Umbilical cord (tissue), 2 donors: ENCODE measurements around the gene SOWAHC. TPM values are rescaled to one million over a fixed set of nuclear protein-coding genes. Genes with fewer than 3 reads are reported as not detected.

Source experiments
- DNase-seq: peaks from one replicate; pipeline ENCODE4 v3.0.0-alpha.2; 2015; ENCODE audit warnings: low spot score
- total RNA-seq: library from RNA; depleted of rRNA; stranded (reverse); fragments of >200 nt; gene quantifications from one replicate; pipeline ENCODE4 v1.2.3, GENCODE V29; 2014; ENCODE audit warnings: low replicate concordance; ENCODE audit not compliant: insufficient read depth

The SOWAHC gene
- total RNA-seq, 1 donor from 2014 or later: 34.4 TPM

DNA sequence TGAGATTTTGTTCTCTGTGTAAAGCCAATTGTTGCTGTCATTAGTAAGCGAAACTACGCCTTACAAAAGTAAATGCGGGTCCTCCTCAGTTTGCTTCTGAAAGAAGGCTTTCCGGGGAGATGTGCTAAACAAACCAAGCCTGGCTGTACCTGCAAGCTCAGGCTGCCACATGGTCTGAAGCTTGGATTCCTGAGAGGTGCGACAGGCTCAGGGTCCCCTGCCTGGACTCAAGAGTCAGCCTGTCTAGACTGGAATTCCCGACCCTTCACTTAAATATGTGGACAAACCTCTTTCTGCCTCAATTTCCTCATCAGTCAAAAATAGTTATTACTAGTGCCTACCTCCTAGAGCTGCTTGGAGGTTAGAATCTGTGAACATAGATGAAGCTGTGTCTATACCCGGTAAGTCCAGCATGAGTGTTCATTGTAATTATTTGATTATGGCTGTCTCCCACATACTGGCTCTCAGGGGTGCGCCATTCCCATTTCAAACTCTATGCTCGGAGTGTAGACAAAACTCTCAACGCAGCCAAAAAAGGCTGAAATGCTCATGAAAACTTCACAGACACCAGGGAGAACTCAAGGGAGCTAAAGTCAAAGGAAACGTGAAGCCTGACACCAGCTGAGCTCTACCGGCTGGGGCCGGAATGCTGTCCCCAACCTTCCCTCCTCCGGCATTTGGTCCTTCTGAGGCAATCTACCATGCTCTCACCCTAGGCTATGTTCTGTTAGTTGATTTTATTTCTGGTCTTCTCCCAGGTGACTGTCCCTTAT is 31.4 kb downstream of the SOWAHC start:
- peak; percentile 42 for DNase-seq

DNA sequence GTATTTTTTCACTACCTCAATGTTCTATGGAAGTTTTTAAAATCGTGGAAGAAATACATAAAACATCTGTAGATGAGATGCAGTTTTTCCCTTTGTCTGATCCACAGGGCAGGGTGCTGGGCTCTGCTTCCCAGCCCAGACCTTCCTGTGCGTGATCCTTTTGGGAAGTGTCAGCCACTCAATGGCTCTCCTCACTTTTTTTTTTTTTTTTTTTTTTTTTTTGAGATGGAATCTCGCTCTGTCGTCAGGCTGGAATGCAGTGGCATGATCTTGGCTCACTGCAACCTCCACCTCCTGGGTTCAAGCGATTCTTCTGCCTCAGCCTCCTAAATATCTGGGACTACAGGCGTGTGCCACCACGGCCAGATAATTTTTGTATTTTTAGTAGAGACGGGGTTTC is 32.8 kb downstream of the SOWAHC start:
- DNase-seq: no peak

DNA sequence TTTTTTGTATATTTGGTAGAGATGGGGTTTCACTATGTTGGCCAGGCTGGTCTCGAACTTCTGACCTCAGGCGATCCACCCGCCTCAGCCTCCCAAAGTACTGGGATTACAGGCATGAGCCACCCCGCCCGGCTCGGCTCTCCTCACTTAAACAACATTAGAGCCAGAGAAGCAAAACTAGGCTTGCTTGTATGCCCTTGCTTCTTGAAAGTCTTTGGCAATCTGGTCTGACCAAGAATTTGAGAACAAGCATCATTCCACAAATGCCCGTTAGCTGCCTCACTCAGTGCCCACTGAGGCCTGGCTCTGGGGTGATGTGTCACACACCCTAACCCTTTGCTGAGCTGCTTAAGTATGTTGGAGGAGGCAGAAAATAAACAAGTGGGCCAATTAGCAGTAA is 33.5 kb downstream of the SOWAHC start:
- no peak for DNase-seq

DNA sequence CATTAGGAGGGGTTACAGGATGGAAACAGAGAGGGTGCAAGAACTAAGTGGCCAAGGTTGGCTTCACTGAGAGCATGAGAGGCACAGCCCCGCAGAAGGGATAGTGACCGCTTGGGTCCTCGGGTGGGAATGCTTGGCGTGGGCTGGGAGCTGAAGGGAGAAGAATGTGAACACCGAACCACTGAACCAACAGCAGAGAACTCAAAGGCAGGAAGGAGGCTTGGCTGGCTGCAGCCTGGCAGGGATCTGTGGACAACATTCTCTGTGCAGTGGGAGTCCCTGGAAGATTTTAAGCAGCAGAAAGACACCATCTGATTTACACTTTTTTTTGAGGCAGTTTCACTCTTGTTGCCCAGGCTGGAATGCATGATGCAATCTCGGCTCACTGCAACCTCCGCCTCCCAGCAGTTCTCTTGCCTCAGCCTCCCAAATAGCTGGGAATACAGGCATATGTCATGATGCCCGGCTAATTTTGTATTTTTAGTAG is 33.9 kb downstream of the SOWAHC start:
- DNase-seq: peak; percentile 12

DNA sequence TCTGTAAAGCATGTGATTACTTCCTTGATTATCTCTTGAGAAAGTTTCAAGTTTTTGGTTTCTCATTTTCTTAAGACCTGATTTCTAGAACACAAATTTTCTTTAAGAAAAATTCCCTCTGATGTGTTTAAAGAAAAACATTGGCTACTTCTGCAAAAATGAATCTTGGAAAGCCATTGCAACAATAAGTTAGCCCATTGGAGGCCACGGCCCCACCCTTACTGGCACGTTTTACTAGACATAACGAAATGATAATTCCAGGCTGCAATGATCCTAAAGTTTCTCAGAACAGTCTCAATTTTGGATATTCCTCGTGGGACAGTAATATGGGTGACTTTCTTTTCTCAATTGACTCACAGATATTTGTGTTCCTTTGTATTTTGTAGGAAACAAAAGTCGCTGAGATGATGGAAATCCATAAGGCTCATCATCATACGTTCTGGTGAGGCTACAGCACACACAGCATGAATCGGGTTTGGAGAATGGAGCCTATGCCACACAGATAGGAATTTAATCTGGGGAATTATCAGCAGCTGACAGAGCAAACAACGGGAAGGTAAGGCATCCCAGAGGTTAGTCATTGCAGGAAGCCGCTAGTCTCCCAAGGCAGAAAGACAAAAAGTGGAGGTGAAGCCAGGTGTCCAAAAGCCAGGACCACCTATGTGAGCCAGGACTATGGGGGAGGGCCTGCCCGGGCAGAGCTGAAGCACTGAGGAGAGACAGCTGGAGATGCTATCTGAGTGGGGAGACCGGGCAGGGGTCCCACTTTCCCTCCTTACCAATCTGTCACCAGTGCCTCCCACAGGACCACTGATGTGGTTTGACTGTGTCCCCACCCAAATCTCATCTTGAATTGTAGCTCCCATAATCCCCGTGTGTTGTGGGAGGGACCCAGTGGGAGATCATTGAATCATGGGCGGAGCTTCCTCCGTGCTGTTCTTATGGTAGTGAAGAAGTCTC is 35.9 kb downstream of the SOWAHC start:
- no peak for DNase-seq

DNA sequence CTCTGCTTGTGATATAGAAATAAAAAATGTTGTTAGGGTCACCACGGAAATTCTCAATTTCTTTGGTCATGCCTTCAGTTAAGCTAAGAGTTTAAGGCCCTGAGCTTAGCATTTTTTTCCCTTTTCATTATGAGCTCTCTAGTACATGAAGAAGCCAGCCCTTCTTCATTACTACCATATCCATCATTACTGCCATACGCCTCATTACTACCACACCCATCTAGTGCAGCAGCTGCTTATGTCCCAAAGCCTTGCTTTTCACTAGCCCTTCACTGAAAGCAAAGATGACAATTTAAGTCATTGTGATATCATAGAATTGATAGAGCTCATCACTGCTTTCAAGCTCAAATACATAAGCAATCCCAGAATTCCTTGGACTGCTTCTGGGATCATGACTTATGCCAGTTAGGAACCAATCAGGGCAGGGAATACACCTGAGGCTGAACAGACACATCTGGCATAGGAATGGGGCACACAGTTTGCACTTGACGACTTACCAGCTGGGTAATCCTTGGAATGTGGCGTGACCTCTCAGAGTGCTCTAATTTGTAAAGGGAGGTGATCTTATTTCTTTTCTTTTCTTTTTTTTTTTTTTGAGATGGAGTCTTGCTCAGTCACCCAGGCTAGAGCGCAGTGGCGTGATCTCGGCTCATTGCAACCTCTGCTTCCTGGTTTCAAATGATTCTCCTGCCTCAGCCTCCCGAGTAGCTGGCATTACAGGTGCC is 40.3 kb downstream of the SOWAHC start:
- no peak for DNase-seq

DNA sequence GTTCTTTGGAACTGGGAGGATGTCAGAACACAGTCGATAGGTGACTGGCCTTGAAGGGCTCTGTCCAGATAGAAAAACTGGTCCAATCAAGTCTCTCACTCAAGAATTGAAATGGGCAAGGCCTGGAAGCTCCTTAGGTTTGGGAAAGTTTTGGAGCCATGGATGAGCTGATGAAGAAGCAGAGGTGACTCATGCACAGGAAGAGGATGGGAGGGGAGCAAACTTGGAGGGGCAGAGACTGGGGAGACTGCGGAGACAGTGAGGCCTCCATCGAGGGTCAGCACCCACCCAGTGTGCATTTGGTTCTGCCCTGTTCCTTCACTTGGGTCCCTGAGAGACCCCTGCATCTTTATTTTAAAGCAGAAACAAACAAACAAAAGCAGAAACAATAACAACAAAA is 41.1 kb downstream of the SOWAHC start:
- DNase-seq: no peak

DNA sequence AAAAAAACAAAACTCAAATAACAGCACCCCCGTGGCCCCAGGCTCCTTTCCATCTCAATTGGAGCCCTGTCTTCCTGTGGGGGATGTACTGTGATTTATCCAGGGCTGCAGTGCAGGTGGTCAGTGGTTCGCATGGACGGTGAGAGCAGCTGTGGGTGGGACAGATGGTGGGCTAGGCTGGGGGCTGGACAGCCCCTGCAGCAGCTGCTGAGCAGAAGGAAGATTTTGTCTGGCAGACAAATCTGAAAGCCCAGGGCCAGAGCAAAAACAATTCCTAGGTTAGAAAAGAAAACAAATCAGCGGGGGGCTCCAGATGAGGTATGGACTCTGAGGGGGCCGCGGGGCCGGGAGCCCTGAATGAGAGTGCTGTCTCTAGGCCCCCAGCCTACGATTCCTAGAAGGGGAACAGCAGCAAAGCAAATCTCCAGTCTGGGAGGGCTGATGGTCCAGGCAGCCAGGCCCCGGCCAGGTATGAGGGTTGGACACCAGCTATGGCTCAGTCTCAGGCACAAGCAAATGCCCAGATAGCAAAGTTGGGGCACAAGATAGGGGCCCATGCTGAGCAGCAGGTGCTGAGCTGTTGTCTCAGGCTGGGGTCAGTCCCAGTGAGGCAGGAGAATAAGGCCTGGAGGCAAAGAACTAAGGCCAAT is 45.4 kb downstream of the SOWAHC start:
- DNase-seq: no peak

DNA sequence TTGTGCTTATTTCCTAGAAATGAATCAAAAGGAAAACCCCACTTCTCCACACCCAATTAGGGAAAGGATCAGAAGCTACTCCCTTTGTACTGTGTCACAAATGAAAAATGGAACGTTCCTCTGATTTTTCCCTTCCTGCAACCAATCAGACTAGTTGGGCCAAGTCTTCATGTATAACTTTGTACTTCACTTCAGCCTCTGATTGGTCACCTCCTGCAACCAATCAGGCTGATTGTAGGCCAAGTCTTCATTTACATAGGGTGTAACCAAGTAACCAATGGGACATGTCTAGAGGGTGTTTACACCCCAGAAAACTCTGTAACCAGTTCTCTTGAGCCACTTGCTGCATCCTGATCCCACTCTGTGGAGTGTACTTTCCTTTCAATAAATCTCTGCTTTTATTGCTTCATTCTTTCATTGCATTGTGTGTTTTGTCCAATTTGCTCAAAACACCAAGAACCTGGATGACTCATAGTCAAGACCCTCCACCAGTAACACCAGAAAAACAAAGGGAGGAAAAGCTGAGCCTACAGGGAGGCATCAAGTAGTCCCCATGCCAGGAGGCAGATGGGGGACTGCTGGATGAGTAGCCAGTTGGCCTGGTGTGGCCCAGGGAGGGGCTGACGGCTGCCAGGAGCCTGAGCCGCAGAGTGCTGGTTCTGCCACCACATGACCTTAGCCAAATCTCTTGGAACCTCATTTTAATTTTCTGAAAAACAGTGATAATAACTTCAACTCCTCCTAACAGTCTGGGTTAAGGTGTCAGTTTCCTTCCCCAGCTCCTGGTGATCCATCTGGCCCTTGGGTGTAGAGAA is 46.1 kb downstream of the SOWAHC start:
- no peak for DNase-seq

DNA sequence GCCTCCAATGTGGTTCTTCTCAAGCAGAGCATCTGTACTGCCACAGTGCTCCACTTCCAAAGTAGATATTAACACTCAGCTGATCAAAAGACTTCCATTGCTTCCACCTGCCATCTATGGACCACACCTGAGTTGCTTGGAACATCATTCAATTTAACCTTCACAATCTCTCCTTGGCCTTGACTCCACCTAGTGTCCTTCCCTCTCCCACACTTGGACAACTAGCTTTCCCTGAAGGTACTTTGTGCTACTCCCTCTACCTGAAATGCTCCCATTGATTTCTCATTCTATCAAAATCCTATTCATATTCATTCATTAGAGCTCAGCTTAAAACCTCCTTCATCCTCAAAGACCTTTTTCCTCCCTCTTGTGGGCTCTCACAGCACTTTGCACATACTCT is 48.7 kb downstream of the SOWAHC start:
- no peak for DNase-seq

DNA sequence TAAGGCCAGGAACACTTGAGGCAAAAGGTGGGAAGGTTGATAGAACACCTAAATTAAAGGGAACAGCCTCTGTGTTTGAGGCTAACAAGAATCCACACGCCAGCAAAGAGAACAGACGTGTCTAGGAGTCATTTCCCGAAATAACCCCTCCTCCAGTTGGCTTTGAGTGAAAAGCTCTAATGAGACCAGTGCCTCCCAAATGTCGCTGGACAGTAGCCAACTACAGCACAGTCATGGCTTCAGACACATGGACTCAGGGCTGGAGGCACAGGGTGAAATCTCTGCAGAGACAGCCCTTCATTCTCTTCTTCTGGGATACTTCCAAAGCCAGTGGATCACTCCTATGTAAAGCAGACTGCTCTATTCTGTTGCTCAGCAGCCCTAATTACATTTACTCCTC is 49.6 kb downstream of the SOWAHC start:
- peak; percentile 77 for DNase-seq

DNA sequence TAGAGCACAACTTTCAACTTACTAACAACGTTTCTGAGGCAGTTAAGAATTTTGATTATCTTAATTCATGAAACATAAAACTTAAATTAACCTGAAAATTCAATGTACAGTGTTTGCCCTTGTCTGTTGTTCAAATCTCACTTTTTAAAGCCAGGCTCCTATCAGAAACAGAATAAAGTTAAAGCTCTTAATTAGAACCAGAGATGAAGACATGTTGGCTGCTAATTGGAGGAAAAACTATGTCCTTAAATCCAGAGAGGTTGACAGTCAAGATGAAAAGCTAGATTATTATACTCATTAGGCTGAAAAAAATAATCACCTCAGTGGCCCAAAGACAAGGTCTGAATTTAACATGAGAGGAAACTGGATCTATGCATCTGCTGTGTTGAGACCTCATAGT is 52.3 kb downstream of the SOWAHC start:
- no peak for DNase-seq

Other genes starting within 250 kb of the SOWAHC start
- gene SEPTIN10, start 398 bp upstream of the SOWAHC start, total RNA-seq: 121 TPM
- 42.1 TPM for gene RGPD5, start 179.9 kb downstream of the SOWAHC start, total RNA-seq